GM12801 (cell line): ENCODE results near the gene GDPD2.

Experiments
- TF ChIP-seq, protein P1 (sequence below): IDR thresholded peaks from one replicate; pipeline ENCODE4 v1.5.1; 2011; ENCODE audit warnings: control low read depth; ENCODE audit not compliant: insufficient read length; ENCODE audit errors: extremely low read depth

Gene GDPD2

DNA sequence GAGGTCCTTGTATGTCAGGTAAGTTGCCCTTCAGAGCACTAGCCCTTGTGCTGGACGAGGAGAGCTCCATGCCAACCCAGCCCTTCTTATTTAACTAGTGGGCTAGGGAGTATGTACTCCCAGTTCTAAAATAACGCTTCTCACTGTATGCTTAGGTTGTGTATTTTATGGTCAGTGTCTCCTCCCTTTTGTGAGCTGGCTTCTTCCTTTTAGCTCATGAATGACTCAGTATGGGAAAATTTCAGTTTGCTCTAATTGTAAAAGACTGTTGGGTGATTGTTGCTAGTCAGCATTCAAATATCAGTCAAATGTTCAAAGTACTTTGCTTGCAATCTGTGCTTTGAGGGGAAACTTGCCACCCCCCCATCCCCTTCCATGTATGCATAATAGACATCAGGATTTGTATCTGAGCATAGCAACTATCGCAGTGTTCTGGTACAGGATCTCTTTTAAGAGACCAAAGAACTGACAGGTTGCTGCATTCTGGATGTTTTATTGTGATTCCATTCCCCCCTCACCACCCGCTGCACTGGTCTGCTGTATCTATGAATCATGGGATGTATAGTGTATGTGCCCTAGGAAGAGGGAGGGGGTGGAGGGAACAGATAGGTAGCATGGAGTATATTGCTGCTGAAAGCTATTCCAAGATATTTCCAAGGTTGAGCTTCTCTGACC is 56.3 kb downstream of the GDPD2 start:
- TF ChIP-seq, protein P1, sequence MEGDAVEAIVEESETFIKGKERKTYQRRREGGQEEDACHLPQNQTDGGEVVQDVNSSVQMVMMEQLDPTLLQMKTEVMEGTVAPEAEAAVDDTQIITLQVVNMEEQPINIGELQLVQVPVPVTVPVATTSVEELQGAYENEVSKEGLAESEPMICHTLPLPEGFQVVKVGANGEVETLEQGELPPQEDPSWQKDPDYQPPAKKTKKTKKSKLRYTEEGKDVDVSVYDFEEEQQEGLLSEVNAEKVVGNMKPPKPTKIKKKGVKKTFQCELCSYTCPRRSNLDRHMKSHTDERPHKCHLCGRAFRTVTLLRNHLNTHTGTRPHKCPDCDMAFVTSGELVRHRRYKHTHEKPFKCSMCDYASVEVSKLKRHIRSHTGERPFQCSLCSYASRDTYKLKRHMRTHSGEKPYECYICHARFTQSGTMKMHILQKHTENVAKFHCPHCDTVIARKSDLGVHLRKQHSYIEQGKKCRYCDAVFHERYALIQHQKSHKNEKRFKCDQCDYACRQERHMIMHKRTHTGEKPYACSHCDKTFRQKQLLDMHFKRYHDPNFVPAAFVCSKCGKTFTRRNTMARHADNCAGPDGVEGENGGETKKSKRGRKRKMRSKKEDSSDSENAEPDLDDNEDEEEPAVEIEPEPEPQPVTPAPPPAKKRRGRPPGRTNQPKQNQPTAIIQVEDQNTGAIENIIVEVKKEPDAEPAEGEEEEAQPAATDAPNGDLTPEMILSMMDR, result no peak

DNA sequence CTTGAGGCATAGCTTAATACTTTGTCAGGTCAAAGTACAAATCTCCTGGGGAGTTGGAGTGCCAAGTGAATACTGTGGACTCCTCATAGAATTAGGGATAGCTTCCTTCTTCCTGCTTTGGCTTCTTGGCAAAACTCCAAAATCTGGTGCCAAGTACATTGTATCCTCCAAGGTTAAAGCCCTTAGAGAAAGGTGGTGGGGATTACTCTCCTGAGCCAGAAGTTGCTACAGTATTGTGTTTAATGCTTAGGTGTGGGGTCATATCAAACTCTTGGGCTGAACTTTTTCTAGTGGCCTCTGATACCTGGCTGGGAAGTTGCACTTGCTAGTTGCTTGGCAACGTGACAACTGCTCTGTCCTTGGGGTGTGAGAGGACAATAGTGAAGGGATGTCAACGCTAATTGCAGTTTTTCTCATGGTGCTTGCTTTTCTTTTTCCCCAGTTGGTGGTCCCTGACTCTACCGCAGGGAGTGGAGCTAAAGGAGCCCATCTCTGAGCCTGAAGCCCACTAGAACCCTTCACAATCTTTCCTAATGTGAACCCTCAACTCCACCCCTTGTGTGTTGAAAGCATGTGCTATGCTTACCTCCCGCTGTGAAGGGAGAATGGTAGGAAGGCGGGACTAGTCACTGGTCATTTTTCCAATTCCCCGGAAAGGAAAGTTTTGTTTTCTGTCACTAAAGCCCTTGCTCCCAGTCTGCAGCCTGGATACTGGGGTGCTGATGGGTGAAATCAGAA is 57.0 kb downstream of the GDPD2 start:
- TF ChIP-seq, protein P1, result no peak

DNA sequence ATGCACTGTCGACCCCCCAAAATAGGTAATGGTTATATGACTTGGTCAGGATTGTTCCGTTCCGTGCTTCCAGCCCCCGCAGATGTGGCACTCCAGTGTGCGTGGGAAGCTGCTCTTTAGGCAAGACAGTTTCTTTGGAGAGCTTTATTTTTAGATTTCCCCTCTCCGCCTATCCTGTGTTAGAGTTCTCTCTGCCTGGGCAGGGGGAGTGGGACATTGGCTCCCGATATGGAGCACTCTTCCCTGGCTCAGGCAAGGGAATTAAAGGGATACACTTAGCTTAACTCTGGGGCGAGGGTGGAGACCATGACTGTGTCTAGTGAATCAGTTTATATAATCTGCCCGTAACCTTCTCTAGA is 57.5 kb downstream of the GDPD2 start:
- TF ChIP-seq, protein P1, result no peak

DNA sequence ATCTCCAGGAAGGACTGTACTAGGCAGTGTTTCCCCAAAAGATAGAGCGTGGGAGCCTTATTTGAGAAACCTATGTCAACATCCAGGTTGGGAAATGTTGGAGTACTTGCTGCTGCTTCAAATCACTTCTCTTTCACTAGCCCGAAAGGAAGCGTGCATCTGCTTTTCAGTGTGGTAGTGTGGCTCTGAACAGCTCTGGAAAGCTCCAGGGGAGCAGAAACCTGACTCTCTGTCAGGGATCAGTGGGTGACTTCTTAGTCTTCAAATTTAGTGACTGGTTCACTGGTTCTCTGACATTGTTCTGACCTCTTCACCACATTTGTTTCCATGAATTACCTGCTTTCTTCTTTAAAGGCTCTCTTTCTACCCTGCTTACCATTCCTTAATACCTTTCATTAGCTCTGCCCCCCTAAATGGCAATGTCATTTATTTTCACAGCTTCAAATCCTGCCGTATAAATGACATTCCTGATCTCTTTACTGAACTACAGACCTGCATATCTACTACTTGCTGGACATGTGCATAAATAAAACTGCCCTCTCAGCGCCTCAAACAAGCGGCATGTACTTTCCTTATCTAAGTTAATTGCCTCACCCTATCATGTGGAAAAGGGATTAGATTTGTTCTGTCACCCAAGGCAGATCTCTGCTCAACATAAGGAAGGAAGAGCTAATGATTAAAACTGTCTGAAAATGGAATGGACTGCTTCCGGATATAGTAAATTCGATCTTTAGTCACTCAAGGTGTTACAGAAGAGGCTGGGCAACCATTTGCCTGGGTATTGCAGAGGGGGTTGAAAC is 58.6 kb downstream of the GDPD2 start:
- TF ChIP-seq, protein P1, result no peak

DNA sequence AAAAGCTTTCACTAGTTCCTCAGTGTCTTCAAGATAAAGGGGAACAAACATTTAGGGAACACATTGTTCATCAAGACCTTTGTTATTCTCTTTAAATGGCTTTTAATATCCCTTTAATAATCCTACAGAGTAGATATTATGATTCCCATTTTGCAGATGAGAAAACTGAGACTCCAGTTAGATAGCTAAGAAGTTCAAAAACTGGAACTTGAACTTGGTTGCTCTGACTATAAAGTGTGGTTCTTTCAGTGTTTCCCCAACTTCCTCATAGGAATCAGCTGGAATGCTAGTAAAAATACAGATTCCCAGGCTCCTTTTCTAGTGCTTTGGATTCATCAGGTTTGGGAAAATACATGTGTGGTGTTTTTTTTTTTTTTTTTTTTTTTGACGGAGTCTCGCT is 59.2 kb downstream of the GDPD2 start:
- TF ChIP-seq, protein P1, result no peak
